Mesendoderm (in vitro differentiated cells): Measurements from ENCODE around the gene TENM4.
A peak's percentile ranks its signal among the peaks of the same experiment; 100 is the strongest.
"Not testable (repeated sequence)": the region's sequence is repeated elsewhere in the genome, so short reads cannot be mapped to it uniquely, and the experiment has no call there.

Source experiments
- DNase-seq: peaks from one replicate; pipeline ENCODE4 v3.0.0; 2013
- H2AK5ac ChIP-seq: 2 replicates; pipeline ENCODE4 v1.6.1; 2013; ENCODE audit warnings: low read length, inconsistent platforms
- H2BK120ac ChIP-seq: 2 replicates; pipeline ENCODE4 v1.6.1; 2013; ENCODE audit warnings: low read depth, mild to moderate bottlenecking, low read length, moderate library complexity, mixed read lengths
- H2BK15ac ChIP-seq: replicated peaks from 2 replicates; pipeline ENCODE4 v1.6.1; 2013; ENCODE audit warnings: low read depth, mild to moderate bottlenecking, moderate library complexity
- H2BK5ac ChIP-seq: 2 replicates; pipeline ENCODE4 v1.6.1; 2013; ENCODE audit warnings: low read length, inconsistent platforms
- H3K18ac ChIP-seq: 2 replicates; pipeline ENCODE4 v1.6.1; 2013; ENCODE audit warnings: mild to moderate bottlenecking, low read length, mixed read lengths
- H3K23ac ChIP-seq: one replicate; pipeline ENCODE4 v1.6.1; 2013; ENCODE audit warnings: low read length
- H3K27ac ChIP-seq: 2 replicates; pipeline ENCODE4 v1.5.1; 2013; ENCODE audit warnings: low read depth, mild to moderate bottlenecking, inconsistent platforms, low read length, moderate library complexity
- H3K27me3 ChIP-seq: 2 replicates; pipeline ENCODE4 v1.6.1; 2013; ENCODE audit warnings: low read length, control low read depth, mild to moderate bottlenecking, inconsistent platforms; ENCODE audit not compliant: insufficient read depth, poor library complexity
- H3K36me3 ChIP-seq: 2 replicates; pipeline ENCODE4 v1.6.1; 2013; ENCODE audit warnings: low read length, inconsistent platforms; ENCODE audit not compliant: control insufficient read depth, insufficient read depth
- H3K4ac ChIP-seq: one replicate; pipeline ENCODE4 v1.6.1; 2013; ENCODE audit warnings: low read depth, mild to moderate bottlenecking, low read length, moderate library complexity
- H3K4me1 ChIP-seq: 2 replicates; pipeline ENCODE4 v1.6.1; 2013; ENCODE audit warnings: low read depth, low read length, inconsistent platforms; ENCODE audit not compliant: control insufficient read depth
- H3K4me2 ChIP-seq: 2 replicates; pipeline ENCODE4 v1.6.1; 2013; ENCODE audit warnings: low read length
- H3K4me3 ChIP-seq: 2 replicates; pipeline ENCODE4 v1.5.1; 2013; ENCODE audit warnings: mild to moderate bottlenecking, low read length
- H3K56ac ChIP-seq: one replicate; pipeline ENCODE4 v1.6.1; 2013; ENCODE audit warnings: low read length
- H3K79me1 ChIP-seq: 2 replicates; pipeline ENCODE4 v1.6.1; 2013; ENCODE audit warnings: low read length, inconsistent platforms
- H3K79me2 ChIP-seq: 2 replicates; pipeline ENCODE4 v1.6.1; 2013; ENCODE audit warnings: mild to moderate bottlenecking, low read length; ENCODE audit not compliant: control insufficient read depth, insufficient read depth
- H3K9ac ChIP-seq: 2 replicates; pipeline ENCODE4 v1.6.1; 2013; ENCODE audit warnings: low read length, inconsistent platforms
- H4K5ac ChIP-seq: one replicate; pipeline ENCODE4 v1.6.1; 2013; ENCODE audit warnings: low read length
- H4K8ac ChIP-seq: one replicate; pipeline ENCODE4 v1.6.1; 2013; ENCODE audit warnings: low read depth, mild to moderate bottlenecking, control low read depth, low read length, moderate library complexity
- WGBS: extraction: QIAGEN DNeasy Blood & Tissue Kit; methylation state at CpG from one replicate; pipeline ENCODE4 v1.1.7; 2013; ENCODE audit warnings: low lambda C conversion rate, missing lambda C conversion rate; ENCODE audit not compliant: insufficient coverage; ENCODE audit errors: extremely low coverage; 5-methylcytosine and 5-hydroxymethylcytosine counted together

Gene TENM4

DNA sequence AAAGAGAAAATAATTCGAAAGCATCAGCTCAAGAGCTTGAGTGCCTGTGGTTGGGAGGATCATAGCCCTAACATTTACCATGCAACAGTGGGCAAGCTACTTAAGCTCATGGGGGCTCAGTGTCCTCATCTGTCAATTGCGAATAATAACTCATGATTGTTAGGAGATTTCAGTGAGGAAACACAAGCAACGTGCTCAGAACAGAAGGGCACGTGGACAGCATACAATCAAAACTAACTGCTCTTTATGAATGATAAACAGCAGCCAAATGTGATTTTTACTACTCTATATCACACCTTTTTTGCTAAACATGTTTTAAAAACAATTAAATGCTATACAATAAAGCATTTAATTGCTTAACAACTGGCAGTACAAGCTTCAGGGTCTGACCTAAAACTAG, 556.1 kb downstream of the TENM4 start:
- no peak for DNase-seq
- H3K4ac ChIP-seq, result no peak overlapping the region
- no peak overlapping the region for H3K9ac ChIP-seq
- H4K8ac ChIP-seq, result no peak overlapping the region
- no peak overlapping the region for H2AK5ac ChIP-seq
- H3K18ac ChIP-seq, result no peak overlapping the region
- H2BK15ac ChIP-seq, result no peak overlapping the region
- H3K36me3 ChIP-seq, result no peaks in the 10 kb centered on the region
- H3K27ac ChIP-seq, result no peak overlapping the region
- WGBS, result no CpG with 5 or more reads among the region's 4 CpGs
- no peaks in the 10 kb centered on the region for H3K79me1 ChIP-seq
- no peak overlapping the region for H3K23ac ChIP-seq
- H3K4me2 ChIP-seq, result no peak overlapping the region
- H3K27me3 ChIP-seq, result no peaks in the 10 kb centered on the region
- no peak overlapping the region for H4K5ac ChIP-seq
- no peak overlapping the region for H3K4me3 ChIP-seq
- H2BK5ac ChIP-seq, result no peak overlapping the region
- no peaks in the 10 kb centered on the region for H3K4me1 ChIP-seq
- H3K56ac ChIP-seq, result no peak overlapping the region
- no peak overlapping the region for H2BK120ac ChIP-seq
- H3K79me2 ChIP-seq, result no peaks in the 10 kb centered on the region

DNA sequence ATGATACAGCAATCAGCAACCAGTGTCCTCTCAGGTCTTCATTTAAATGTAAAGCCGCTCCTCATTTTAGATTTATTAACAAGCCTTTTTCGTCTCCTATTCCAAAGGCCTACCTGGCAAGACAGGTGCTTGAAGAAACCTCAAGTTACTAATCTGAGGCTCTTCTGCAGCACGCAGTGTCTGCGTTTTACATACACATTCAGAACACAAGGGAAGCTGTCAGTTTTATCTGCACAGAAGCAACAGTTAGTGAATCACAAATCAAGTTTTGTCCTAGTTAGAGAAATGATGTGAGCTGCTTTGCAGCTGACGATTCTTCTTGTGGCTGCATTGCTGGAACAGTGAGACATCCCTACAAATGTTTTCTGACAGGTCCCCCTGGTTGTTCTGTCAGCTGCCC, 557.3 kb downstream of the TENM4 start:
- H2BK5ac ChIP-seq, result no peak overlapping the region
- no peak overlapping the region for H2AK5ac ChIP-seq
- H3K56ac ChIP-seq, result no peak overlapping the region
- H3K23ac ChIP-seq, result no peak overlapping the region
- no peak for DNase-seq
- no peak overlapping the region for H4K8ac ChIP-seq
- H3K4me2 ChIP-seq, result no peak overlapping the region
- no peaks in the 10 kb centered on the region for H3K36me3 ChIP-seq
- no peak overlapping the region for H3K4ac ChIP-seq
- no peak overlapping the region for H2BK120ac ChIP-seq
- no peak overlapping the region for H2BK15ac ChIP-seq
- H3K4me3 ChIP-seq, result no peak overlapping the region
- H3K27me3 ChIP-seq, result no peaks in the 10 kb centered on the region
- H3K79me2 ChIP-seq, result no peaks in the 10 kb centered on the region
- H3K18ac ChIP-seq, result no peak overlapping the region
- no peak overlapping the region for H3K27ac ChIP-seq
- no peak overlapping the region for H4K5ac ChIP-seq
- no peaks in the 10 kb centered on the region for H3K79me1 ChIP-seq
- WGBS, result no CpG with 5 or more reads among the region's 5 CpGs
- H3K4me1 ChIP-seq, result no peaks in the 10 kb centered on the region
- no peak overlapping the region for H3K9ac ChIP-seq

DNA sequence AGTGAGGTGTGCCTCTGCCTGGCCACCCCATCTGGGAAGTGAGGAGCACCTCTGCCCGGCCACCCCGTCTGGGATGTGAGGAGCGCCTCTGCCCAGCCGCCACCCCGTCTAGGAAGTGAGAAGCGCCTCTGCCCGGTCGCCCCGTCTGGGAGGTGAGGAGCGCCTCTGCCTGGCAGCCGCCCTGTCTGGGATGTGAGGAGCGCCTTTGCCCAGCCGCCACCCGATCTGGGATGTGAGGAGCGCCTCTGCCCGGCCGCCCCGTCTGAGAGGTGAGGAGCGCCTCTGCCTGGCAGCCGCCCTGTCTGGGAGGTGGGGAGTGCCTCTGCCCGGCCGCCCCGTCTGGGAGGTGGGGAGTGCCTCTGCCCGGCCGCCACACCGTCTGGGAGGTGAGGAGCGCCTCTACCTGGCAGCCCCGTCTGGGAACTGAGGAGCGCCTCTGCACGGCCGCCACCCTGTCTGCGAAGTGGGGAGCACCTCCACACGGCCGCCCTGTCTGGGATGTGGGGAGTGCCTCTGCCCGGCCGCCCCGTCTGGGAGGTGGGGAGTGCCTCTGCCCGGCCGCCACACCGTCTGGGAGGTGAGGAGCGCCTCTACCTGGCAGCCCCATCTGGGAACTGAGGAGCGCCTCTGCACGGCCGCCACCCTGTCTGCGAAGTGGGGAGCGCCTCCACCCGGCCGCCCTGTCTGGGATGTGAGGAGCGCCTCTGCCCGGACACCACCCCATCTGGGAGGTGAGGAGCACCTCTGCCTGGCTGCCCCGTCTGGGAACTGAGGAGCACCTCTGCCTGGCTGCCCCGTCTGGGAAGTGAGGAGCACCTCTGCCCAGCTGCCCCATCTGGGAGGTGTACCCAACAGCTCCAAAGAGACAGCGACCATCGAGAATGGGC, 561.5 kb downstream of the TENM4 start:
- H4K5ac ChIP-seq, H3K36me3 ChIP-seq, H3K9ac ChIP-seq, H2BK120ac ChIP-seq, H3K27me3 ChIP-seq, H3K4ac ChIP-seq, H3K27ac ChIP-seq, H4K8ac ChIP-seq, H3K79me1 ChIP-seq, H3K79me2 ChIP-seq, H3K4me3 ChIP-seq, H2BK5ac ChIP-seq, H2AK5ac ChIP-seq, H2BK15ac ChIP-seq, H3K23ac ChIP-seq, H3K18ac ChIP-seq, H3K4me1 ChIP-seq, H3K4me2 ChIP-seq, H3K56ac ChIP-seq: not testable (repeated sequence)
- peak; percentile 10 for DNase-seq
- WGBS, result no CpG with 5 or more reads among the region's 54 CpGs

DNA sequence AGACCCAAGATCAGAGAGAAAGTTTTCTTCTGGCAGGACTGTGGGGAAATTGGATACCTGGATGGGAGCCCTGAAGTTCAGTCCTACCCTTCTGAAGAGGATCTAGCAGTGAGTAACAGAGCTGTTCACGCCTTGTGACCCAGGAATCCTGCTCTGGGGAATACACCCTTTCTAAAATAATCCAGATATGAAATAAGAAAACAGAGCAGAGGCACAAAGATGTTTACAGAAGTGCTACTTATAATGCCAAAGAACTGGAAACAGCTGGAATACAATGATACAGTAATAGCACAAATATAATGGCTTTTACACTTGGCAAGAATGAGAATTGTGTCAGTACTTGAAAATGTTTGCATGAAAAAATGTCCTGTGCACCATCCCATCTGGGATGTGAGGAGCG, 562.2 kb downstream of the TENM4 start:
- peak overlapping the region; percentile 9 for H3K4me3 ChIP-seq
- H3K56ac ChIP-seq, result no peak overlapping the region
- H3K23ac ChIP-seq, result no peak overlapping the region
- no peaks in the 10 kb centered on the region for H3K27me3 ChIP-seq
- H3K36me3 ChIP-seq, result peaks cover 4% of the 10 kb centered on the region
- no peak overlapping the region for H3K27ac ChIP-seq
- no peaks in the 10 kb centered on the region for H3K79me1 ChIP-seq
- H2BK15ac ChIP-seq, result no peak overlapping the region
- DNase-seq, result no peak
- no peak overlapping the region for H3K18ac ChIP-seq
- H4K8ac ChIP-seq, result no peak overlapping the region
- H3K4me1 ChIP-seq, result no peaks in the 10 kb centered on the region
- no peak overlapping the region for H2BK5ac ChIP-seq
- no peak overlapping the region for H3K4me2 ChIP-seq
- H4K5ac ChIP-seq, result no peak overlapping the region
- no peak overlapping the region for H3K9ac ChIP-seq
- no peak overlapping the region for H2AK5ac ChIP-seq
- no CpG with 5 or more reads among the region's 2 CpGs for WGBS
- H3K4ac ChIP-seq, result no peak overlapping the region
- H2BK120ac ChIP-seq, result no peak overlapping the region
- no peaks in the 10 kb centered on the region for H3K79me2 ChIP-seq

DNA sequence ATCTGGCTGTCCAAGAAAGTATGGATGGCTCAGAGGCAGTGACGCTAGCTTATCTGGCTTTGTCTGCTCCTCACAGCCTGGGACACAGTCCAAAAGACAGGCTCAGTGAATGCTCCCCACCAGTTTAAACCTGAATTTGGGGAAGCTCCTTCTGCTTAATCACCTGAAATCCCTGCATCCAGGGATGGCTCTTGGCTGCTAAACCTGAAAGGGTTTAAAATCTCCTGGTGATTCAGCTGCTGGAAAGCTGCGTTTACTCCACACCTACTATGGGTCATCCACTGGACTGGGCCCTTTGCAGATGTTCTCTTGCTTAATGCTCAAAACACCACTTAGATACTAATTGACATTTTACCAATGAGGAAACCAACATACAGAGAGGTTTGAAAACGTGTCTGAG, 564.2 kb downstream of the TENM4 start:
- Histone ChIP-seq H3K4me3 (no peak overlapping the region), H4K8ac (no peak overlapping the region), H3K27me3 (no peaks in the 10 kb centered on the region), H2BK5ac (no peak overlapping the region), H3K4me2 (no peak overlapping the region), H3K9ac (no peak overlapping the region), H3K4ac (no peak overlapping the region), H2AK5ac (no peak overlapping the region), H3K18ac (no peak overlapping the region), H3K36me3 (peaks cover 4% of the 10 kb centered on the region), H3K56ac (no peak overlapping the region), H3K79me2 (no peaks in the 10 kb centered on the region), H3K4me1 (no peaks in the 10 kb centered on the region), H3K27ac (no peak overlapping the region), H2BK15ac (no peak overlapping the region), H3K79me1 (no peaks in the 10 kb centered on the region), H2BK120ac (no peak overlapping the region), H3K23ac (no peak overlapping the region), H4K5ac (no peak overlapping the region)
- DNase-seq, result no peak
- no CpG with 5 or more reads among the region's 3 CpGs for WGBS

DNA sequence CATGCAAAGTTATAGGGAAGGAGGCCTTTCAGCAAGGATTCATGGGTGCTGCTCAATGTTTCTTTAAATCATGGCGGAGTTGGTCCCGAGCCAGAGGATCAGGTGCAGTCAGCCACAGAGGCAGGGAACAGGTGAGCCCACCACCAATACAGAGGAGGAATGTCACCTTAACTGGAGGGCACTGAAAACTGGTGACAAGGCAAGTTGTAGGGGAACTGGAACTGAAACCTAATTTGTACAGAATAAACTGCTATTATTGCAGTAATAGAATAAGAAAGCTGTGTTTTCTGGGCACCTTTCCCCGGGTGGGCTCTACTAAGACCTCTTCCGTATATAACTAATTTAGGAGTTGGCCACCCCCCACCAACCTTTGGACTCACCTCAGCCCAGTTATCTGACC, 570.2 kb downstream of the TENM4 start:
- H3K4ac ChIP-seq, result no peak overlapping the region
- H4K5ac ChIP-seq, result no peak overlapping the region
- H3K79me1 ChIP-seq, result no peaks in the 10 kb centered on the region
- H3K23ac ChIP-seq, result no peak overlapping the region
- no peak overlapping the region for H2BK120ac ChIP-seq
- no CpG with 5 or more reads among the region's 4 CpGs for WGBS
- no peak overlapping the region for H3K27ac ChIP-seq
- DNase-seq, result no peak
- H3K9ac ChIP-seq, result no peak overlapping the region
- H2BK5ac ChIP-seq, result no peak overlapping the region
- no peak overlapping the region for H2AK5ac ChIP-seq
- no peaks in the 10 kb centered on the region for H3K27me3 ChIP-seq
- no peak overlapping the region for H3K4me2 ChIP-seq
- H3K79me2 ChIP-seq, result no peaks in the 10 kb centered on the region
- no peak overlapping the region for H4K8ac ChIP-seq
- peaks cover 5% of the 10 kb centered on the region for H3K4me1 ChIP-seq
- H3K4me3 ChIP-seq, result no peak overlapping the region
- no peak overlapping the region for H3K18ac ChIP-seq
- no peak overlapping the region for H2BK15ac ChIP-seq
- no peak overlapping the region for H3K56ac ChIP-seq
- peaks cover under 1% of the 10 kb centered on the region for H3K36me3 ChIP-seq
